HG03060 (cell line): ENCODE results near the gene DDB1.

ENCODE experiments used
- ATAC-seq: cut with Tn5 transposase; IDR thresholded peaks from one replicate; pipeline ENCODE4 v1.9.1; 2021; ENCODE audit warnings: low read depth, moderate number of reproducible peaks; ENCODE audit not compliant: unreplicated experiment

Gene DDB1

DNA sequence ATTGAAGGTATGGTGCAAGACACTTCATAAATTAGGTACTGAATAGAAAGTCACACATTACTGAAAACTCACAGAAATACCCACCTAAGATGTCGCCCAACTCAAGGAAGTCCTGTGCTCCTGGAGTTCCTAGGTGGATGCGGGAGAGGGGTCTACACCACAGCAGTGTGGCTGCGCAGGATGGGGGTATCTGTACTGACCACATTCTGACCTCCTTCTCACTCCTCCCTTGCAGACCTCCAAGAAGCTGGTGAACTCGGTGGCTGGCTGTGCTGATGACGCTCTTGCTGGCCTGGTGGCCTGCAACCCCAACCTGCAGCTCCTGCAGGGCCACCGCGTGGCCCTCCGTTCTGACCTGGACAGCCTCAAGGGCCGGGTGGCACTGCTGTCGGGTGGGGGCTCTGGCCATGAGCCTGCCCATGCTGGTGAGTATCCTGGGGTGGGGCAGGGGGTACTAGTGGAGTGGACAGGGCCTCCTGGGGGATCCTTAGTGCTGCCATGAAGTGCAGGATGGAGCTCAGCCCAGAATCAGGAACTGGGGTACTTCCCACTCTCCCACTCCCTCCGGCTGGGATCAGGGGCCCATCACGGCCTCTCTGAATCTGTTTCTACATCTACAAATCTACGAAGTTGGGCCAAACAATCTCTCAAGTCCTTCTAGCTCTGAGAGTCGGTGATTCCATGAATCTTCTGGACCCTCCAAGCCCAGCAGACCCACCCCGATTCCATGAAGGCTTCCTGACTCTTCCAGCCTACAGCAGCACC lies 5.0 kb upstream of the DDB1 start:
- ATAC-seq, result no peak

DNA sequence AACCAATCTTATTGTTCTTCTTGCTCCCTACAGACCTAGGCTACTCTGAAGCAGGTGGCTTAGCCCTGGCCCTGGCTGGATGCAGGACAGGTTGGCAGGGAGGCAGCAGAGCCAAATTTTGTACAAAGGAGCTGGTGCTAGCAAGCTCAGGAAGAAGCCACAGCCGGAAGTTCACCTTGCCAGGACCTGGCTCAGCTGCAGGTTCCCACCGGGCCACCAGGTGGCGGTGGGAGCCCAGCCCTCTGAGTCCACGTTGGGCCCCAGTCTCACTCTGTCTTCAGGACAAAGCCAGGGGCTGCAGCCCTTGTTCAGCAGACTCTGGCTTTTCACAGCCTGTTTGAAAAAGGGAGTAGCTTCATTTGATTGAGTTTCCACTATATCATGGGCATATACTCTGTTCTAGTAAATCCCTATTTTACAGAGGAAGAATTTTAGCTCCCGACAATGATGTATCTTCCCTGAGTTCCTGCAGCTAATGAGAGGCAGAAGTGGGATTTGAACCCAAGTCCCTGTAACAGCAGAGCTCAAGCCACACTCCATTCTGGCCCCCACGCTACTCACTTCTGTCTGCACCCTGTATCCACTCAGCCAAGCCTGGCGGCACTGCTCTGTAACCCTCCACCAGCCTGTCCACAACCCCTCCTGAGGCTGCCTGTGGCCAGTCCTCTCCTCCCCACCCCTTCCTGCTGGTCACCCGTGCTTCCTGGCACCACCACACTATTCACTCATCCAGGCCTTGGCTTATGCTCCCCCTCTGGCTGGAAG lies 3.4 kb upstream of the DDB1 start:
- no peak for ATAC-seq

DNA sequence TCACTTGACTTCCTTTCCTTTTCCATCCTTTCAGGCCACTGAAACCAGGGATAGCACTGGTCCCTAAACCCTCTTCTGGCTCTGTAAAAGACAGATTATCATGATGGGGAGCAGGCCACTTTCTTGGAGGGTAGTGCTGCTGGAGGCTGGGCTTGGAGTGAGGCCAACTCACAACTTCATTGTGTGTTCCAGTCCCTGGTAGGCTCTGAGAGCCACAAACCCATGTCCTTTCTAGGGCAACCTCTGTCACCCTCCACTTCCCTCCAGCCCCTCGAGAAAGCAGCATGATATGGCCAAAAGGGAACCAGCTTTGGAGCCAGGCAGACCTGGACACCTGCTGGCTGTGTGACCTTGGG lies 2.4 kb upstream of the DDB1 start:
- no peak for ATAC-seq

DNA sequence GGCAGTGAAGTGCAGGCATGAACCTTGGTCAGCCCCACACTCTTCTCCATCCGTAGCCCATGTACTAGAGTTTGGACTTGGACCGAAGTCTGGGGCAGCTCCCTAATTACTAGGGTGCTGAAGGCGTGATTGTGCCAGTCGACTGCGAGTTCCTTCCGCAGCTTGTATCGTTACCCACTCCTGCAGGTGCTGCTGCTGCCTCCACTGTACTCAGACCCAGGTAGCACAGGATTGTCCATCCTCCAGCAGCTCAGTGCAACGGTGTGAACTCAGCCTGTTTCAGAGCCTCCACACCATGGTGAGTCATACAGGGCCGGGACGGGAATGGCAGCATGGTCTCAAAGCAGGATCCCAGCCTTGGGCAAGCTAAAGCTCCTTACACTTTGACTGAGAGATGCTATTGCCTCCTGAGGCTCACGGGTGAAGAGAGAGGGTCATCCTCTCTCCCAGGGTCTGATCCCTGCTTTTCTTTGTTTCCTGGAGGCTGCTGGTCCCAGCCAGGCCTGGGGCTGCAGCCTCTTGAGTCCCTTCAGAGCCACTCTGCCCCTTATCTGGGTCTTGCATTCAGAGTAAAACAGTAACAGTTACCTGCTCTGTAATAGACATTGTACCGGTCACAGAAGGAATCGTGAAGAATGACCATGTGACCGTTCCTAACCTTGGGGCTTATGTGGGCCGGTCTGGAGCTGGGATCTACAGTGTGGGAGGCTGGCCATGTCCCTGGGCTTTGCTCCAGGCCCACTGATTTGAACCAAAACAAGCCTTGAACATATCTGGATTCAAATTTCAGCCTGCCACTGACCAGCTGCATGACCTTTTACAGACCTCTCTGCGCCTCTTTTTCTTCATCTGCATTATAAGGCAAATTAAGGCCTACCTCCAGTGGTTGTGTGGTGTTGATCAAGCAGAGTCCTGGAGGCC lies 1.8 kb upstream of the DDB1 start:
- no peak for ATAC-seq

DNA sequence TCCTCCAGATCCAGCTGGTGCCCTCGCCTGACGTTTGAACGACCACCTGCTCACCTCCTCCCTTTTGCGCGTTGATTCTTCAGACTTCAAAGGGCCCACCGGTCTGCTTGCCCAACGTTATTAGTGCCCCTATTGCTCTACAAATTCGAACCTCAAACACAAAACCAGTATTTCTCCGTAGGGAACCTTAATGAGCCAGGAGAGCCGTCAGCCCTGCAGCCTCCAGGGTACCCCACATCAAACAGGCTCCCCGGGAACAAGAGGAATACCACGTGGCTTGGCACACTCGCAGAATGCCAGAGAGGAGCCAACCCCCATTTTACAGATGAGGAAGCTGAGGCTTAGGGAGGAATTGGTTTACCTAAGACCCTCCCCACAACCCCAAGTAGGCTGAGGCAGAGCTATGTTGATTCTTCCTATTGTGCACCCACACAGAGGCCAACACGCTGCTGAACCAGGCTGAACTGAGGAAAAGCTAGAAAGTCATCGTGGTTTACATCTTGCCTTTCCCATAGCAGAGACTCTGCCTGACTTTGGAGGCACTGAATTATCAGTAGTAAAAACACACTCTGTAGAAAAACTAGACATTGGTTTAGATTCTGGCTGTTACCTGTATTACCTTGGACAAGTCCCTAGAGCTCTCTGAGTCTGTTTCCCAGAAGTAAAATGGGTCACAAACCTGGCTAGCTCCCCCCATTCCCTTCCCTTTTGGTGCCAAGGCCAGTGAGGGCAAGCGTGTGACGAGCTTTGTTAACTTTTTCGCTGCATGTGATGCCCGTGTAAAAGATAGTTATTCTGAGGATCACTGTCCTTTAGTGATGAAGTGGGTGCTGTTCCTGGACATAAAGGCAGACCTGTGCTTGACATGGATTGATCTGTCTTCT lies 887 bp upstream of the DDB1 start:
- ATAC-seq, result no peak

DNA sequence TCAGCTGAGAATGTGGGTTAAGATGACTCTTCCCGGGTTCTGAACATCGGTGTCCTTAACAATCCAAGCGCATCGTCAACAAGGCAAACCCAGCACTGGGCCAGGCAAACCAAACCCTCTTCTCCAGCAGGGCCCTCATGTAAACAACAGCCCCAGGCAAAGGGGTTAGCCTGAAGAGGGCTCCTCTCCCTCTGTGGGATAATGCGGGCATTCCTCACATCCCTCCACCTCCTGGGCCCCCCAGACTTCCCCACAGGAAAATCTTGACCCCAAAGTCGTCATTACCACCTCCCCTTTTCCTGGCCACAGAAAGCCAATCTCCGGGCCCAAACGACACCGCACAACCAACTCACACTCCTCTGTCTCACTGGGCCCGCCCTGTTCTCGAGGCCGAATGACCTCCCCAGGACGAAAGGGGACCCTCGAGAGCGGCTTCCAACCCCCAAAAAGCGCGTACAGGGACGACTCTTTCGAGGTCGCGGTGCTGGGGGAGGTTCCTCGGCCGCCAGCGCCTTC lies 566 bp downstream of the DDB1 start:
- ATAC-seq, result no peak

DNA sequence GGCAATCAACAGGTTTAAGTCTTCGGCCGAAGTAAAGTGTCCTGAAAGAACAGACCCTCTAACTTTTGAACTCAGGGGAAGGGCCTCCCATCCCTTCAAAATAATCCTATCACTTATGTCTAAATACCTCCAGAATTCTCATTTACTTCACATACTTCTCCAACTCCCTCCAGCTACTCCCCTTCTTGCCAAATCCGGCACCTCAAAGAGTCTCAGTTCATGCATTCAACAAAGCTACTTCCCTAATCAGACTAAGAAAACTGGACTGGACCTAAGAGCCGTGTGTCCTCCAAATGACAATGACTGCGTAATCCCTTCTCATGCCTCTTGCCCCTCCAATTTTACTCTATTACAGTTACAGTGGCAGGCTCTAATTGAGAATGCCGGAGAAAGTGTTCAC lies 1.3 kb downstream of the DDB1 start:
- ATAC-seq, result no peak

DNA sequence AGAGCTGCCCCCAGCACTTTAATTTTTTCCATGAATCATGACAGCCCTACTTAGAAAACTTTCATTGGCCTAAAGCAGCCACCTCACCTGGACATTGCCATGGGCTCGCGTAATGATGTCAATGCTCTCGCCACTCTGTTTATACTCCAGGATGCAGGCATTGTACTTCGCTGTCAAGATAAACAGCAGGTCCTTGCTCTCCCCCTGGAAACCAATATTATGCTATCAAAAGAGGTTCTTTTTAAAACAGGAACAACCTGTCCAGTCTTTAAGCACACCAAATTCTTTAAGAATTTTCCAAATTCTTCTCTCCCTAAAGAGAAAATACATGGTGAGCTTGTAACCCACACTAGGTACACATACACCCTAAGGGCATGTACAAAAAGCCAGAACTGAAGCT lies 3.0 kb downstream of the DDB1 start:
- ATAC-seq, result no peak

DNA sequence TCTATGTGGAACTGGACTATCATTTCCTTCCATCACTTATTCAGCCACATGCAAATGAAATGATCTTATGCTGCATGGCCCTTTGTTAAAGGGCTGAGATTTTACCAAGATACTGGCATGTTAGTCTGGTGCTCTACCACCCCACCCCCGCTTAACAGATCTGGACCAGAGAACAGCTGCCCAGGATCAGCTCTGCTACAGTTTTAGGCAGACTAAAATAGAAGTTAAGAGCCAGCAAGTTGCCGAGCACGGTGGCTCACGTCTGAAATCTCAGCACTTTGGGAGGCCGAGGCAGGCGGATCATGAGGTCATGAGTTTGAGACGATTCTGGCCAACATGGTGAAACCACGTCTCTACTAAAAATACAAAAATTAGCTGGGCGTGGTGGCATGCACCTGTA lies 4.6 kb downstream of the DDB1 start:
- no peak for ATAC-seq

DNA sequence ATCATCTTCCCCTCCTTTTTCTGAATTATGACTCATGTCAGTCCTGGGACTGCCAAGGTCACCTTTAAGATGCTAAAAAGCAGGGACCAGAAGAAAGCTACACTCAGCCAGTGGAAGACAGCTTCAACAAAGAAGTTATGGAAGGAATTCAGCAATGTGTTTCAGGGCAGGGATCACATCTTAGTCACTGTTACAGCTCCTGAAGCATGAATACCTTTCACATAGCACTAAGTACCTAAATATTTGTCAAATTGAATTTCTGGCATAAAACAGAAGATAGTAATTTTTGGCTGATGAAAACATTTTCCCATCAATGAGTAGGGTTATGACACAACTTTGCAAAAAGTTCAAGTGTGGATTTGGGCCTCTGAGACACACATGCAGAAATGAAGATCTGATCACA lies 5.2 kb downstream of the DDB1 start:
- ATAC-seq, result no peak

DNA sequence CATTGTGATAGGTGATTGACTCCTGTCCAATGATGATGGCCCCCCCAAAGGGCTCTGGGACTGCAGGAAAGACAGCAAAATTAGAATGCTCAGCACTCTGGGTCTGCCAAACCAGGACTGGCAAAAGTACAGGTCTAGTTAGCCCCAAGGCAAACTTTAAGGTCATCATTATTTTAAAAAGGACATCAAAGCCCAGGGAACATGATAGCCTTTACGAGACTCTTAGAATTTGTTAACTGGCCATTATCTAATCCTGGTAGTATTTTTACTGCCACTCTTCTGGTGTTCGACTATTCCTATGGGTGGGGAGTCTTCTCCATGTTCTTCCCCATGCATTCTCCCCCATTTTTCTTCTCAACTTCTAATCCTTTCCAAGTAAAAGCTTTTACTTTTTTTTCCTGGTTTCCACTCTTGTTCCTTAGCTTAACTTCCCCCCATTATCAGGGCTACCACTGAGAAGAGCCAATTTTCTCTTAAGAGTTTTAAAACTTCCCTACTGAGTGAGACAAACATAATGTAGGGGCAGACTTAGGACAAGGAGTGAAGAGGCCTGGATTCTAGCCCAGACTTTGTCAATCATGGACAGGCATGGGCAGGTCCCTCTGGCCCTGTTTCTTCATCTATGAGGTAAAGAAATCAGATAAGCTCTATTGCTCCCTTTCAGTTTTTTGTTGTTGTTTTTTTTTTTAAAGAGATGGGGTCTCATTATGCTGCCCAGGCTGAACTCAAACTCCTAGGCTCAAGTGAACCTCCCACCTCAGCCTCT lies 7.1 kb downstream of the DDB1 start:
- ATAC-seq, result no peak

DNA sequence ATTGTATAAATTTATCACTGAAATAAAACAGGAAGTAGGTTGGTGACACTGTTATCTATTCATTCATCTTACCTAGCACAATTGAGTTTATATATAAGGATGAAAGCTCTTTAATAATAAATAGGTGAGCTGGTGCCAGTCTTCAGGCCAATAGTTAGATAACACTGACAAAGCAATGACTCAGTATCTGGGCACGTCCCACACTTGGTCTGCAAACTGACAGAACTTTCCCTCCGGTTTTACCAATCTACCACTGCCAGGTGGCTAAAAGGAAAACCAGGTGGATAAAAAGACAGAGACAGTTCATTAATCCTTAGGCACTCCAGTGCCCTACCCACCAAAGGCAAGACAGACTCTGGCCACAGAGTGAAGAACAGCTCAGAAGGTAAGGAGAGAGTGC lies 17.6 kb downstream of the DDB1 start:
- ATAC-seq, result no peak

DNA sequence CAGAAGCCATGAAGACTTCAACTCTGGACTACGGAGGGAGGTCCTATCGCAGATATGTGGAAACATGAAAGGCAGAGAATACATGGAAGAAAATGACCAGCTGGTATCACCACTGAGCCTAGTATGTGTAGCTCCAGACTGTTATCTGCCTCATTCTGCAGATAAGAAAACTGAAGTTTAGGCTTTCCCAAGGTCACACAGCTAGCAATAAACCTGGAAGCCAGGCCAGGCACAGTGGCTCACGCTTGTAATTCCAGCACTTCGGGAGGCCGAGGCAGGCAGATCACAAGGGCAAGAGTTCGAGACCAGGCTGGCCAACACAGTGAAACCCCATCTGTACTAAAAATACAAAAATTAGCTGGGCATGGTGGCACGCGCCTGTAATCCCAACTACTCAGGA lies 22.2 kb downstream of the DDB1 start:
- no peak for ATAC-seq

DNA sequence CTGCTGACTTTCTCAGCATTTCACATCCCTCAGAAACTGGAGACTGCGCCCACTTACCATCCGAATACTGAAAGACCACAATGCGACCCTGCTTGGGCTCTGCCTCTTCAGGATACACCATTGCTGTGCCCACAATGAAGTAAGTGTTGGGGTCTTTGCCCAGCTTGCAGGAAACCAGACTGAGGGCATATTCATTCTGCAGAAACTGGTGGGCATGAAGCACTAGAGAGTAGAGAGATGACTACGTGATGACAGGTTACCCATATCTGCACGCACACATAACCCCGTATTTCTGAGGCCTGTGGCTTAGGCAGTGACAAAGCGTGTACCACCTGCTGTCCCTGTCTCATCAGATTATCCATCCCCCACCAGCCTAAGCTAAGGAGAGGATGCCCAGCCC lies 23.2 kb downstream of the DDB1 start:
- ATAC-seq, result no peak

DNA sequence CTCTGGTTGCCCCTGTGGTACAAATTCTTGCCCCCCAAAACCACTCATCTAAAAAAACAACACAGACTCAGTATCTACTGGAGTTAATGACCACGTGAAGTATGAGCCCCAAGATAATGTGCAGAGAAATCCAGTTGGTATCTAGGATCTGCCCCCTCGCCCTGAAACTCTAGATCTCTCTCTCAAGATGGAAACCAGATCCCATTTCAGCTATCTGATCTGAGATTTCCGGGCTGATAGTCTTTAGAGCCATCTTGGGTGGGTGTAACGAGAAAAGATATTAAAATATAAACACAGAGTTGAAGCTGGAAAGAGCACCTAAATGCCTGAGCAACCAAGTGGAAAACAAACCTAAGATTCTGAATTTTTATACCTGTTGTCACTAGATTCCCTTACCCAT lies 23.8 kb downstream of the DDB1 start:
- no peak for ATAC-seq

DNA sequence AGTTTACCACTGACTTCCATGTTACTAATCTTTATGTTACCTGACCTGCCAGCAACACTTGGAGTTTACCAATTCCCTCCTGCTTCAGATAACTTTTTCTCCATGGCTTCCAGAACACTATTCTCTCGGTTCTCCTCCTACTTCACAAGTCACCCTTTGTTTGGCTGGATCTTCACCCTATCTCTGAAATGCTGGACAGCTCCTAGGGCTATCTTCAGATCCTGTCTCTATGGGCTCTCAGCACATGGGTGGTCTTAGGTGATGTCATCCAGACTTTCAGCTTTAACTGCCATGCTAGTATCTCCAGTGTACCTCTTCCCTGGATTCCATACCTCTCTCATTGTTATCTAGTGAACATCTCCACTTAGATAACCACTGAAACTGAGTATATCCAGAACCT lies 25.6 kb downstream of the DDB1 start:
- ATAC-seq, result no peak

DNA sequence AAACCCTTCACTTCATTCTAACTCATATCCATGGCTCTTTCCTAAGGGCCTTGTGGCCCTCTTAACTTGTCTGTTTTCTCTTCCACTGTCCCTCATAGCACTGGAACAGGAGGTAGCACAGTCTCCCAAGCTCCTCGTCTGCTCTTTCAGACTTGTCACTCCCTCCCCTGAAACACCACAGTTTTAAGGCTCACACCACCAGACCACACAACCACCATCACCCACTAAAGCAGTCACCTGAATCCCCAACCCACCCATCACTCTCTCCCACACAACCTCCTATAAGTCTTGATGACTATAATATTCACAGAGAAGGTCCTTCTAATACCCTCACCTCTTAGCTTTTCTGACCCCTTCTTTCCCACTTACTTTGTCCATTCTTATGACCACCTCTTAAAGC lies 26.7 kb downstream of the DDB1 start:
- ATAC-seq, result no peak

DNA sequence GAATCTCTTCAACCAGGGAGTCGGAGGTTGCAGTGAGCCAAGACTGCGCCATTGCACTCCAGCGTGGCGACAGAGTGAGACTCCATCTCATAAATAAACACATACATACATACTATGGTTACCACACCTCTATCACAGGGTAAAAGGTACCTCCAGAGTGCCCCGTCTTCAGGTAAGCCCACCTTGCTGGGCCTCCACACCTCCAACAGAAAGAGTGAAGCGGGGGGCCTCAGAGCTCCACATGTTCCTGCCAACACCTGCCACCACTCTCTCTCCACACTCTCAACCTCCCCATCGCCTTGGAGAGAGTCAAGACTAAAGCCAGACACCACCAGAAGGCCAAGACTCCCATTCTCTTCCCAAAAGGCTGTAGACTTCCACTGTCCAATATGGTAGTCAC lies 27.5 kb downstream of the DDB1 start:
- no peak for ATAC-seq

DNA sequence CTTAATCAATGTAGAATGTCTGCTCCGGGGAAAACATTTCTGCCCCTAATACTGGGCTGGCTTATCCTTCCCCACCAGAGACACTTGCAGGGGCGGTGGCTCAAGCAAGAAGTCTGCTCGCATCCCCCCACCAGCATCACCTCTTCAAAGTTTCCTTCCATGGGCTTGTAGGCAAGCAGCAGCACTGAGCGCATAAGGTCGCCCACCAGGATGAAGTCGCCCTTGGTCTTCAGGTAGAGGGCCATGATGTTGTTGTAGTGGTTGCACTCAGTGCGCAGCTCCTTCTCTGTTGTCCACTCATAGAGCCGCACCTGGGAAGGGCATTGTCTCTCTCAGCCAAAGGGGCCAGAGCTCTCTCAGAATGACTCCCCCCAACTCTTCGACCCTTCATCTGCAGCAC lies 29.2 kb downstream of the DDB1 start:
- no peak for ATAC-seq
